Mammary epithelial cell (primary cell): ENCODE measurements around the gene KNCN.

ENCODE experiments used
- CTCF ChIP-seq, 2 donors: IDR thresholded peaks in 1 of 2; conservative IDR thresholded peaks in 1 of 2; 2 replicates each; pipeline ENCODE4 v1.5.1; 2011 to 2012; ENCODE audit warnings: inconsistent platforms in 2 of 2, low read length in 2 of 2, mild to moderate bottlenecking in 2 of 2, control low read depth in 1 of 2, low read depth in 1 of 2; ENCODE audit not compliant: insufficient read depth in 1 of 2; ENCODE audit errors: extremely low read depth in 1 of 2
- EZH2 ChIP-seq: IDR thresholded peaks from 2 replicates; pipeline ENCODE4 v1.6.1; 2012; ENCODE audit warnings: low read length, inconsistent platforms, borderline replicate concordance

GRCh38 chr1:46571691-46572225 lies 20.3 kb upstream of the KNCN start:
- TF ChIP-seq CTCF (conservative IDR thresholded peaks at IDR 0.05 in 1 of 2, IDR thresholded peaks at IDR 0.05 in 1 of 2; ENCODE audit: extremely low read depth in 1 of 2, insufficient read depth in 1 of 2, low read depth in 1 of 2, low read length in 2 of 2) (no peak), EZH2 (no peak)
